Stimulated activated CD4-positive, alpha-beta T cell treated with anti-CD3 and anti-CD28 coated beads, Interleukin-4, amount 100 ng/mL, for 1 hour (primary cell): ENCODE data around the gene C1orf21.
A peak's percentile ranks its signal among the peaks of the same experiment; 100 is the strongest.

Experiments used
- DNase-seq: peaks from one replicate; pipeline ENCODE4 v3.0.0-alpha.2; 2020

C1orf21 gene

DNA sequence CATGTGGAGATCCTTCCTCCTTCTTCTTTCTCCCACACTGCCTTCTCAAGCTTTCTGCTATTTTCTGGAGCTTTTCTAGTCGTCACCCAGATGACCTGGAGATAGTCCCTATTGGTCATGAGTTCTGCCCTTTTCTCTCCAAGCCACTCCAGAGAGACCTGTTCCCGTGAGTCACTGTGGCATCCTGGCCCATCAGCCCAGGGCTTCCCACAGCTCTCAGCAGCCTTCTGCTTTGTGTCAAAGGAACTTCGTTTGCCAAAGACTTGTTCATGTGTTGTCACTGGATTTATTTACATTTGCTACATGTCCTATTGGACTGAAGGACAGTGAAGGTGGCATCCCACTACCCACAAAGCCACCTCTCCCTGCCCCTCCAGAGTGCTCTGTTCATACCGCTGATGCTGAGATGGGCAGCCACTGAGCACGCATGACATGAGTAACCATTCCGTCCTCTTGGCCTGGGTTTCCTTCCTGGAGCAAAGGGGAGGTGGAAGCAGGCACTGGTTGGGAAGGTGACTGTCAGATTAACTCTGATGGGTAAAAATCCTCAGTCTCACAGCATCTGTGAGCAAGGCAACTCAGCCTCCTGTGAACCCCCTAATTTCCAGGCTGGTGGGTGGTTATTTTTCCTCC, 248.6 kb downstream of the C1orf21 start:
- DNase-seq: no peak

DNA sequence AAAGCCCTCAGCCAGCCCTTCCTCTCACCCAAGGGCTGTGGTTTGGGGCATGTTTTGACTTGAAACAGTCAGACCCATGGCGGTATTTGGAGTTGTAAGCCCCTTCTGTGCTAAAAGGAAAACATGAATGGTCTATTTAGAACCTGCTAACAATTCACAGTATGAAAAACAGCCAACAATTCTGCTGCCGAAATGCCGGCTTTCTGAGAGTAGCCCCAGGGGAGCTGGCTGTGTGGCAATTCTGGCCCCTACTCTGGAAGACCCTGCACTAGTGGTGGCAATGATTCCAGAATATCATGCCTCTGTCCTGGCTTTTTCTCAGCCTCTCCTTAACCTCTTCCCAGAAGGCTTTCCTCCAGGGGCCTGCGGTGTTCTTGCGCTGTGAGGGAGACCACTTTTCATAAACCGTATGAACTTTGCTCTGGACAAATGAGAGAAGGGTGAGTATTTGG, 249.2 kb downstream of the C1orf21 start:
- DNase-seq: no peak

DNA sequence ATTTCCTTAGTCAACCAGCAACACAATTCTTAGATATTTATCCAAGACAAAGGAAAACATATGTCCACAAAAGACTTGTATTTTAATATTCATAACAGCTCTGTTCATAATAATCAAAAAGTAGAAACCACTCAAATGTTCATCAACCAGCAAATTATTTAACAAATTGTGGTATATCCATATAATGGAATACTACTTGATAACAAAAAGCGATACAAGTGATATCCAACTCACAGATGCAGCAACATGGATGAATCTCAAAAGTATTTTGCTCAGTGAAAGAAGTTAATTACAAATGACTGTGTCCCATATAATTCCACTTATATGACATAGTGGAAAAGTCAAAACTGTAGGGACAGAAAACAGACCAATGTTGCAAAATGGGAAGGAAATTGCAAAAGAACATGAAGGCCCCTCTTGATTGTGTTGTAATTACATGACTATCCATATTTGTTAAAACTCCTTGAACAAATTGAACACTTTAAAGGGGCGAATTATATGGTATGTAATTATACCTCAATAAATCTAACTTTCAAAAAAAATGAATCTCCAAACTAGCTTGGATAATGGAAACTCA, 250.9 kb downstream of the C1orf21 start:
- no peak for DNase-seq

DNA sequence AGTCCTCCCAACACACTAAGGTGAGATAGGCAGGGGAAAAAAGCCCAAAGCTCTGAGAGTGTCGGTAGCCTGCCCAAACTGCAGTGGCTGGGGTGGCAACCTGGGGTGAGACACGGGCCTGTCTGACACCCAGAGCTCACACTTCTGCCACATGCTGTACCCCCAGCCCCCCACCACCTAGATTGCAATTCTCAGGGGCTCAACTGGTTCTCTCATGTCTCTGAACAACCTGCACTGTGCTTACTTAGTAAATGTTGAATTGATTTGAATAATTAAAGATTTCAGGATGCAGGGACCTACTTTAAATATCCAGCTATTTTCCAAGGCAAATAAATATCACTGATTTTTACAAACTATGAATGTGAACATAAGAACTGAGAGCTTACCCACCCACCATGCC, 252.4 kb downstream of the C1orf21 start:
- DNase-seq: no peak

DNA sequence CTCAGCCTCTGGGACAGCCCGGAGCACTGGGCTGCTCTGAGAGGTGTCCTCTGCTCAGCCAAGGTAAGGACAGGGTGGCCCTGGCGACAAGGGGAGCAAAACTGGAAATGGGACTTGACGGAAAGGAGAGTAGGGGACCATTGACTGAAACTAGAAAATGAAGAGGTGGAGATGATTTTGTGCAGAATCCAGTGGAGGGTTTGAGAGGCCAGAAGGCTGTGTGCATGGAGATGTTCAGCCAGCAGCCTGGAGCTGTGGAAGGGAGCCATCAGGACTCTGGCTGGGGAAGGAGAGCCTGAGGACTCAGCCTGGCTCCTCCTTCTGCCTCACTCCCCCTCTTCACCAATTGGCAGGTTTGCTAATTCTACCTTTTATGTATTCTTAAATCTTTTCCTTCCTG, 253.7 kb downstream of the C1orf21 start:
- DNase-seq: no peak

DNA sequence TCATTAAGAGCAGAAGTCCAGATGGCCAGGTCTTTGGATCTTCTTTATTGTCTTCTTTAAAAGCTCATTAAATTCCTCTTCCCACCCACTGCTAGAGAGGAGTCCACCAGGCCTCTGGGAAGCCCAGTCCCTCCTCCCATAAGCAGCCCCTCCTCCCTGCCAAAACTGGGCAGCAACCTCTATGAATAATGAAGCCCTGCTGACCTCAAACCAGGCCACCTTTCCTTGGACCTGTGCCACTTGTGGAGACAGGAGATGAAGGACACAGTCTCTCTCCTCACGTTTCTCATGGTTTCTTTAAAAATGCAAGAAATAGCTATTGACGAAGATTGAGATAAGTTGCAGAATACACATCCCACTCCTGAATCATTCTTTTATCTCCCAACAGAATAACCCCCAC, 255.1 kb downstream of the C1orf21 start:
- no peak for DNase-seq

DNA sequence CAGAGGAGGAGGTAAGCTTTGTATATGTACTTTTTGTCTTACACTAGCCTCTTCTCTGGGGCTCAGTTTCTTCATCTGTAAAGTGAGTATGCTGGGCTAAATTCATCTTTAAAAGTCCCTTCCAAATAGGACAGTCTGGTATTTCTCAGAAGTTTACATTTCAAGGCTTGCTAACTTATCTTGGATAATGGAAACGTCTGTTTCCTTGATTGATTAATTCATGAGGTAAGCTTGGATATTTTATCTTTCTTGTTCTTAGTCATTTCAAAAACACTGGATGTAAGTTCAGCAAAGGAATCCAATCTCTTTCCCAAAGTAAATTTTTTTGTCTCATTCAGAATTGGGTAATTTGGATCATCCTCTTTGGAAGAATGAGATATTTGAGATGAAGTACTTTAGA, 256.8 kb downstream of the C1orf21 start:
- no peak for DNase-seq

DNA sequence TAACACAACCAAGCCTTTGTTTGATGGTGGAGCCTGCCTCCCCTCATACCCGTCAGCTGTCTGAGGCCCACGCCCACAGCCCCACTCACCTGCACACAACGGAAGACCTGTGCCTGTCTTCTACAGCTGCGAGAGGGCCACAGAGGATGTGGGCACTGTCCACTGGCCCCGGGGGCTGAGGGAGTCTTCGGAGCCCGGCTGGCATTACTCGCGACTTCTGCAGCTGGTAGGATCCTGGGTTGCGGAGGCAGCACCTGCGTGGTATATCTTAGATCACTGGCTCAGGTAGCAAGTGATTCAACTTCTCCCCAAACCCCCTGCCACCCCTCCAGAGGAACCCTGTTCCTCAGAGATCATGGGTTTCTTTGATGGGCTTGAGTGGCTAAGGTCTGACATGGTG, 257.9 kb downstream of the C1orf21 start:
- DNase-seq: no peak

DNA sequence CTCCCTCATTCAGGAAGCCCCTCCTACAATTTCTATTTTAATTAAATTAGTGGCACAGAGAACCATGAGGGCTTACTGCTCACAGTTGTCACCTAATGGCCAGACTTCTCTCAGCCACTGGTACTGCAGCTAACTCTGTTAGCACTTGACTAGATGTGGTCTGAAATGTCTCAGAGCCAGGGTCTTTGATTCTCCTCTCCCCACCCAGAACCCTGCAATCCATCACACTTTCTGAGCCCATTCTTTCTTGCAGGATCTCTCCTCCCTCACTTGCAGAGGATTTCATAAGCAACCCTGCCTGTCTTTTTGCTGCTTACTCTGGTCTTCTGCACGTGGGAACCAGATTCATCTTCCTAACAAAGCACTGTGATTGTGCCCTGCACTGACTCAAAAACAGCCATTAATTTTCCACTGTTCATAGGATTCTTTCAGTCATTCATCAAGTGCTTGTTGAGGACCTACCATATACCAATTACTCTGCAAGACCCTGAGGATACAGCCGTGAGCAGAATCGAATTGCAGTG, 259.4 kb downstream of the C1orf21 start:
- no peak for DNase-seq

DNA sequence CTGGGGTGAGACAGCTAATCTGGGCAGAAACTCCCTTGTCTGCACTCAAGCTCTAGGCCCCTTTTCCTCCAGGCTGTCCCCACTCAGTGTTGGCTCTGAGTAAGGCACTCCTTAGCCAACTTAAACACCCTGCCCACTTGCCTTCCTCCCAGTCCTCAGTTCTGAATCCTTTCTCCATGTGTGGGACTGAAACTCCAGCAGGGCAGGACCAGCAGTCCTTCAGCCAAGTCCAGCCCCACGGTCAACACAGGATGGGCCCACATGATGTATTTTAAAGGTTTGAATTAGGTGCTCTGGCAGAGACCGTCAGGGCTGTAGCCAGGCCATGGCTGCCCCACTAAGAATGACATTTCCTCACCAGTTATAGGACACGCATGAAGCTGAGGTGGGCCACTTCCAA, 260.0 kb downstream of the C1orf21 start:
- no peak for DNase-seq

DNA sequence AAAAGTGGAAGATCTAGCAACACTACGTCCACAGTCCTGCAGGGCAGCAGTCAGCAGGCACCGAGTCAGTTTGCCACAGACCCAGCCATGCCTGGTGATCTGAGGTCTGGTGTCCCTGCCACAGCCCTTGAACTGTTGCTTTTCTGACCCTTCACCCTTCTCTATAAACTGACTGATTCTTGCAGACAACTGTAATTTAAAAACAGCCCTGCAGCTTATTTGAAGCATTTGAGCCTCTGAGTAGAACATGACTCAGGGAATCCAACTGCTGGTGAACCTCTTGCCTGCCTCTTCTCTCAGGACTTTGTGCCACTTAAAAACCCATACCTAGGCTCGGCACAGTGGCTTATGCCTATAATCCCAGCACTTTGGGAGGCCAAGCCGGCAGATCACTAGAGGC, 260.6 kb downstream of the C1orf21 start:
- no peak for DNase-seq

DNA sequence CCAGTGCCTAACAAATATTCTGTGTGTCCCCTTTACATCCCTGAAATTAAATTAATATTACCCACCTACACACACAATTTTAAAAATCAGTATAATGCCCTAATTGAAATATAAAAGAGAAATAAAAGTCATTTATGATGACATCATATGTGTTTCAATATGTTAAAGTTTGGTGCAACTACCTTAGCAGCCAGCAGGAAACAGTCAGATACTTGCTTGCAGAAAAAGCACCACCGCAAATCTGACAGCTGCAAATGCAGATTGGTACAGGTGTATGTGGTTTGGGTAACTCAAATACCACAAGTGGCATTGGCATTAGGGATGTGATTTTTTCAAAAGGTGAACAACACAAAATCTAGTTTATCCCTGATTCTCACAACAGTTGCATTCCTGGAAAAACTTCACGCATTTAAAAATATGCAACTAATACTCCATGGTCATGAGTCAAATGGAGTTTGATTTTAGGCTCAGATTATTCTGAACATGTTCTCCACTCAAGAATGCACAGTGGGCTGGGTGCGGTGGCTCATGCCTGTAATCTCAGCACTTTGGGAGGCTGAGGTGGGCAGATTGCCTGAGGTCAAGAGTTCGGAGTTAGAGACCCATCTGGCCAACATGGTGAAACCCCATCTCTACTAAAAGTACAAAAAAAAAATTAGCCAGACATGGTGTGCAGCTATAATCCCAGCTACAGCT, 261.5 kb downstream of the C1orf21 start:
- DNase-seq: no peak

DNA sequence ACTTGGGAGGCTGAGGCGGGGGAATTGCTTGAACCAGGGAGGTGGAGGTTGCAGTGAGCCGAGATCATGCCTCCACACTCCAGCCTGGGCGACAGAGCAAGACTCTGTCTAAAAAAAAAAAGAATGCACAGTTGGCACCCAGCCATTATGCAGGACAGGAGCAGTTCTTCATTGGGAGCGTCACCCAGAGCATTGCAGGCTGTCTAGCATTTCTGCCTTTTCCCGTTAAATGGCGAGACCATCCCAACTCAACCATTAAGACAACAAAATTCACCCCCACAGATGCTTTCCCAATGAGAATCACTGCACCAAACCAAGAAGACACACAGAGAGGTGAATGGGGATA, 262.0 kb downstream of the C1orf21 start:
- DNase-seq: no peak

DNA sequence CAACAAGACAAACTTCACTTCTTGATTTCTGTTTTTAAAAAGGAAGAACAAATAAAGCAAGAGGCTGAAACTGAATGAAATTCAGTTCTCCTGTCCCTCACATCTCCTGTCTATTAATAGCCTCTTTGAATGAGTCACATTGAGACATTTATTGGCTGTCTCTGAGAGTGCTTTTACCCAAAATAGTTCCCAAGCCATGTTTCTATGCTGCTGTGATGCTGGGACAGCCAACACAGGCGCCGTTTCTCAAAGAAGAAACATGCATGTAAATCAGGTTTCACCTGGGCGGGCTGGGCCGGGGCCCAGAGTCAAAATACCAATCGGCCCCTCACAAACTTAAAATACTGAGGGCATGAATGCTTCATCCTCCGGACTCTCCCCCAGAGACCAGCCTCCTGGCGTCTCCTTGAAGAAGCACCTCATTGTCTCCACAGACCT, 262.6 kb downstream of the C1orf21 start:
- DNase-seq: no peak

DNA sequence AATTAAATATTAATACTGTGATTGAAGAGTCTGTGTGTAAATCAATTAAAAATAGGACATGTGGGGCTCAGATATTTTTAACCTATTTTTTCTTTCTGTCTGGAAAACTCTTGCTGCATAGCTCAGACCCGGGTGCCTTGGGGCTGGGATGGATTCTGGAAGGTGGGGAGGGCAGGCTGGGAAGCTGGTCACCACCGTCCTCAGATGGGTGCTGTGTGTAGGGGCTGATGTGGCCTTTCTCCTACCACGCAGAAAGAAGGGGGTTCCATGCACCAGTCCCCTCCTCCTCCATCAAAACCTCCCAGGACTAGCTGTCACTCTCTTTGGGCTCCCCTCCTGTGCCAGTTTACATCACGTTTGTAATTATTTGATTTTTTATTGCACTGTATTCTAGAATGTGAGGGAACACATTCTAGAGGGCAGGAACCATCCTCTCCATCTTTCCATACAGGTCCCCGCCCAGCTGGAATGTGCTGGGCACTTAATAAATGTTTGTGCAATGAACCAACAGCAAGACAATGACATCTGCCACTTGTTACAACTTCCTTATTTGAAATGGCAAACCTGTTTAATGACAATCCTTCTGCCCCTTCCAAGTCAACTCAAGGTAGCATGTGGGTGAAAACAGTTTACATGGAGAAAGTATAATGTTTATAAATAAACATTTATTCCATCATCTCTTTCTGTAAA, 263.5 kb downstream of the C1orf21 start:
- no peak for DNase-seq

DNA sequence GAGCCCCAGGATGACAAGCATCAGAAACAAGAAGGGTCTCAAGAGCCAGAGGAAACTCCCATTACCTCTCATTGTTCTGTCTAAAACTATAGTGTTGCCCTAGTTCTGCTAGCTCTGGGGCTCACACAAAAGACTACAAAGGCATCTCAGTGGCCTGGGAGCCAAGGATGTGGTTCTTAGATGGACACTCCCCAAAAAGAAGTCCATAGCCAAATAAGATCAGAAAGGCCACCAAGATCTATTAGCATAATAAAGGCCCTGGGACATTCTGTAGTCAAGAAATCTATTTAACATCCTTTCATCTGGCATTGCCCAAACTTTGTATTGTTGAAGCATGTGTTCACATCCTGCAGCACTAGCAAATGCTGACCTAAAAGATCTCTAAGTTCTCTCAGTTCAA, 268.4 kb downstream of the C1orf21 start:
- no peak for DNase-seq

DNA sequence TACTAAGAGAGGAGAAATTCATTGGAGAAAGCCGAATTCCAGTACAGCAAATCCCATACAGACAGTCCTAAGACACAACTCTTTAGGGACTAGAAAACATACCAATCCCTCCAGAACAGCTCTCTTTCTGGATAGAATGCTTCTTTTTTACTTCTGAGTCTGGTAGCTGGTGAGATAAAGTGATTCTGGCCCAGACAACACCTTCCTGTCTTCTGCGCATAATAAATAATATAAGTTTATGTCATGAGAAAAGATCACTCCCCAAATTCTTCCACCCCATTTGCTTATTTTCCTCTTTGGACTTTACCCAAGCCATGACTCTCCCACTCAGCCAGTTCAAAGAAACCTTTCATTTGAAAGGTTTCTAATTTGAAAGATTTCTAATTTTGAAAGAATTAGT, 269.4 kb downstream of the C1orf21 start:
- no peak for DNase-seq

DNA sequence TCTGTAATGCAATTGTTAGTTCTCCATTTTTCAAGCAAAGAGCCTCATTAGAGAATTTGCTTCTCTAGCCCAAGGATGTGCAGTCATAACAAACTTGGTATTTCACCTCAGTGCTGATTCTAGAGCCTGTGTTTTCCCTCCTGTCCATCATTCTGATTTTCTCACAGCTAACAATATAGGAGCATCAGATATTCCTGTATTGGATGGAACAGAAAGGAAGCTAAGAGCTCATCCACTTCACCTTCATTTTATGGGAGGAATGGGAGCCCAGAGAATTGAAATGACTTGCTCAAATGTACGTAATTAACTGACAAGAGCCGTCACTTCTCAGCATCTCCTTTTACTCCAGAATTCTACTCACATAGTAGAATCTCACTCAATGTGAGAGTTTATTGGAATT, 271.2 kb downstream of the C1orf21 start:
- no peak for DNase-seq

DNA sequence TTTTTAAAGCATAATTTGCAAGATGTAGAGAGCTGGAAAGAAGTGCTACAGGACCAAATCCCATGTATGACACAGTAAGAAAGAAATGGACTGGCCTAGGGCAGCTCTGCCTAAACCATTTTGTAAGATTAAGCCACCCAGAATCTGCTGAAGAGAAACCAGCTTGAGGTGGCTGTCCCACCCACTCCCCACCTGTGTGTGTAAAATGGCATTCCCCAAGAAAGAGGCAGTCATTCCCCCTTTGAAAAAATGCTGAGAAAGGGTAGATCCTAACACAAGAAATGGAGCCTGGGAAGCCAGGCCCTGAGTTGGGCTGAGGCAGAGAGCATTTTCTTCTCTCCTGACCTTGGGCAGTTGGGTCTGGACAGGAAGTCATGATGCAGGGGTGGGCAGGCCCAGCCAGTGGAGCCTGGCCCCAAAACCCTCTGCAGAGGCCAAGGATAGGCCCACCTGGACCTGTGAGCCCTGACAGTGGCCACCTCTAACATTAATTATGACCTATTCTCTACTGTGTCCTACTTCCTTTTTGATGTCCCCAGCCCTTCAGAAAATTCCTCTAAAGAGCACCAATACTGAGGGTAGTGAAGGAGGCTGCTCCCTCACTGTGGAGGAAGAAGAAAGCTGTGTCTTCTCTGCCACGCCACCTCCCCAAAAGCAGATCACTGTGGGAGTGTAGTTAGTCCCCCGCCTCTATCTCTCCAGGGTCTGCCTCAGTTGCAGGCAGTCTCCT, 273.8 kb downstream of the C1orf21 start:
- no peak for DNase-seq

DNA sequence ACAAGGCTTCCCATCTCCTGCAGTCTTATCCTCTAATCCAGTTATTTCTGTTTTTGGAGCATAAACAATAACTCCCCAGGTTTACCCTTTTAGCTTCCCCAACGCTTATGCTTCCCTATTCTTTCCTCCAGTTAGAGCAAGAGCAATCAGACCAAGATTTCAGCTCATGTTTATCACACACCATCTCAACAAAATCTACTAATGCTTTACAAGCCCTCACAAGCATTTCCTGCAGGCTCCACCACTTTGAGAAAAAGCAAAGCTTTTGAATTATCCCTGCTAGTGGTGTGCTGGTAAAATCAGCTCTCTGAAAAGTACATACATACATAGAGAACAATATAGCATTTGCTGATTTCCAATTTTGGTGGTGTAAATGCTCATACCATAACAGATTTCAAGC, 275.0 kb downstream of the C1orf21 start:
- no peak for DNase-seq

DNA sequence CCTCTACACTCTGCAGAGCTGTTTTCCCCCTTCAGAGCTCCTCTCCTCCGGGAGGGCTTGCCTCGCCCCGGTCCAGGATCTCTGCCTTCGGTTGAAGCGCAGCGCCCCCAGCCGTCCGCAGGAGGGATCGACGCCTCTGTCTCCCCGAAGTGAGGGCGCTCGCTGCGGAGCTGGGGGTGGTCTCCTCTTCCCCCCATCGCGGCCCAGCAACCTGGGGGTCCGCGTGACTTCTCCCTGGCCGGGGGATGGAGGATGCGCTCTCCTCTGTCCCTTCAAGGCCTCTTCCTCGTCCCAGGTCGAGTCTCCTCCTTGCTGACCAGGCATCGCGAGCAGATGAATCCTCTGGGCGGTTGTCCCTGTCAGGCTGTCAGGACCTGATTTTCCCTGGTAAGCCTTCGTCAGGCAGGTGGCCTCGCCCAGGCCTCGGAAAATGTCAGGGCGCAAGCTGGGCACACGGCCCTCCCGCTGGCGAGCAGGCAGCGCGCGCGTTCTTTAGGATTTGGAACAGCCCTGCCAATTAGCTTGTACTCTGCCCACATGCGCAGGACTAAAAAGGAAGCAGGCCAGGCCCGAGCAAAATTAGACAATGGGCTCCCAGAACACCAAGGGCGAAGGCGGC, 277.3 kb downstream of the C1orf21 start:
- peak; percentile 6 for DNase-seq

DNA sequence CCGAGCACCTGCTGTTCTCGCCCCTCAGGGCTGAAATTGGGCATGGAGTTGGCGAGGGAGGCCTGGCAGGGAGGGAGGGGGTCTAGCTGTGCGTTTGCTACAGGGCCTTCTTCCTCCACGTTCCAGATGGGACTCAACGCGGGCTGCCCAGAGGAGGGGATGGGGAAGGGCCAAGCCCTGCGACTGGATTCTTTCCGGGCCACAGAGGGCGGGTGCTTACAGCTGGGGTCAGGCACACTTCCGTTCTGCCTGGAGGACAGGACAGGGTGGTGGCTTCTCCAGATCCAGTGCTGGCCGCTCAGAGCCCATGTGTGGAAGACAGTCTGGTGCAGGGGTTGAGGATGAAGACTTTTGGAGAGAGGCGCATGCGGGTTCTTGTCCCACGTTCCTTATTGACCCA, 277.8 kb downstream of the C1orf21 start:
- DNase-seq: no peak

DNA sequence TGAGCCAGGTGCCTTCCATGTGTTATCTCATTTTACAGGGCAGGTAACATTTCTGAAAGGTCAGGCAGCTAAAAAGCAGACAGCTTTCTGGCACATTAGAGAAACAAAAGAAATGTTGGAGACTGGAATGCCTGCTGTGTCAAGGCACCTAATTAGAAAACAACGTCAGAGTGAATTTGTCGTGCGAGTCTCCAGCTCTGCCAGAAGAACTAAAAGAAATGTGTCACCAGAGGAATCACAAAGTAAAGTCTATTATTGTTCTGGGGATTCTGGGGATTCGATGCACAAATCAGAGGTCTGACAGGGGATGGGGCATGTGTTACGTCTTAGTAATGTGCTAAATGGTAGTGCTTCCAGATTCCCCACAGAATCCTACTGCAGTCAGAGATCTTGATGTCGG, 278.5 kb downstream of the C1orf21 start:
- DNase-seq: no peak
